Hepatic stellate cell (primary cell): ENCODE data around the gene PTGDS.

Experiments used
- DNase-seq: peaks from one replicate; pipeline ENCODE4 v3.0.0; 2011; ENCODE audit warnings: low spot score

Gene PTGDS

GRCh38 chr9:136974817-136975535 lies 2.3 kb upstream of the PTGDS start:
- no peak for DNase-seq

GRCh38 chr9:136975644-136976043 lies 1.7 kb upstream of the PTGDS start:
- no peak for DNase-seq

DNA sequence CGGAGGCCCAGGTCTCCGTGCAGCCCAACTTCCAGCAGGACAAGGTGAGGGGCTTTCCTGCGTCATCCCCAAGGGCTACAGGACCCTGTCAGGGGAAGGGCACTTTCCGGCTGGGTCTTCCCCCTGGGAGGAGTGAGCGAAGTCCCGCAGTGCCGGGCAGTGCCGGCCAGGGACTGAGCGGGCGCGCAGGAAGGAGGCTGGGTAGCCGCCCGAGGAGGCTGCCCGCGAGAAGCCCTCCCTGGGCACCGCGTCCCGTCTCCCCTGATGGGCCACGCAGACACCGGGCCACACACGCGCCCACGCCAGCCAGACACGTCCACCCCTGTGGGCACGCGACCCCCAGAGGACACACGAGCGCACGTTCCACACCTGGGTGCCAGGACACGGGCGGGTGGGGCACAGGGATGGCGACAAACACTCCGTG lies 357 bp downstream of the PTGDS start:
- no peak for DNase-seq

- peak; percentile 95 for DNase-seq
These were observed 965 bp downstream of the PTGDS start for GRCh38 chr9:136978073-136978864.

DNA sequence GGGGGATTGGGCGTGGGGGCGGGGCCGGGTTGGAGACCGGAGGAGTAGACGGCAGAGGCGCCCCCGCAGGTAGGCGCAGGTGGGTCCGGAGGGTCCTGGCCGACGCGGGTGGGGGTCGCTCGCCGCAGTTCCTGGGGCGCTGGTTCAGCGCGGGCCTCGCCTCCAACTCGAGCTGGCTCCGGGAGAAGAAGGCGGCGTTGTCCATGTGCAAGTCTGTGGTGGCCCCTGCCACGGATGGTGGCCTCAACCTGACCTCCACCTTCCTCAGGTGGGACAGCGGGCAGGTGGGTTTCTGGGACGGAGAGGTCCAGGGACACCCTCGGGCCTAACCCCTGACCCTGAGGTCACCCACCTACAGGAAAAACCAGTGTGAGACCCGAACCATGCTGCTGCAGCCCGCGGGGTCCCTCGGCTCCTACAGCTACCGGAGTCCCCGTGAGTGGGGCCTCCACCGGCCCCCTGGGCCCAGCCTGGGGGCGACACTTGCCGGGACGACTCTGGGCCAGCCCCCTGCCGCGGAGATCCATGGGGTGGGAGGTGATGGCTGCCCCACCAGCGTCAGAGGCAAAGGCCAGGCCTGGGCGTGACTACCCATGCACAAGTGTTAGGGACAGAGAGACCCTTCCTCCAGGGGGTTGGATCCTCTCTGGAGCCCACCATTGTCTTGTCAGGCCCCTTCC lies 1.7 kb downstream of the PTGDS start:
- no peak for DNase-seq

GRCh38 chr9:136979769-136980587 lies 2.7 kb downstream of the PTGDS start:
- no peak for DNase-seq

DNA sequence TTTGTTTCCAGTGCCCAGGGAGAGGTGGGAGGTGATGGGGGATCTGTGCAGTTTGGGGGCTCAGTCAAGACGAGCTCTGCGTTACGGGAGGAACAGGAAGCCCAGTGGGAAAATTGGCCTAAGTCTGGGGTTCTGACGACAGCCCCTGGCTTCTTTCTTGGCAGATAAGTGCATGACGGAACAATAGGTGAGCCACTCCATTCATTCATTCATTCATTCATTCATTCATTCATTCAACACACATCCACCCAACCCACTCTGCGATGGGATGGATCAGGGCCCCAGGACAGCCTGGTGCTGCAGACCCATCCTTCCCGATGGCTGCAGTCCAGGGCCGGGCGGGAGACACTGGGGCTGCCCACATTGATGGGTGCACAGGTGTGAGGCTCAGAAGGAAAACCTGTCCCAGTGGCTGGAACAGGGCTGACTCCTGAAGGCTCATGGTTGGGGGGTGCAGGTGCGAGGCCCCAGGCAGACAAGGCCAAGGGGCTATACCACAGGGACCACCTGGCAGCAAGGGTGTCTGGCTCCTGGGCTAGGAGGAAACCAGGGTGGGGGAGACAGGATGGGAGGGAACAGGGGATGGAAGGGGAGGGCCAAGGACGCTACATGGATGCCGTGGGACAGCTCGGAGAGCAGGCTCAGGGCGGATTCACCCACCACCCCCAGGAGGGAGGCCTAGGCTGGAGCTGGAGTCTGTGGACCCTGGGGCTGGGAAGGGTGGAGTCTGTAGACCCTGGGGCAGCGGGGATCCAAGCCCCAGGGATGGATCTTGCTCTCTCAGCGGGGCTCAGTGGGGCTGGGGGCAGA lies 3.6 kb downstream of the PTGDS start:
- no peak for DNase-seq

- DNase-seq: peak; percentile 61
These were observed 4.4 kb downstream of the PTGDS start for GRCh38 chr9:136981588-136982231.

DNA sequence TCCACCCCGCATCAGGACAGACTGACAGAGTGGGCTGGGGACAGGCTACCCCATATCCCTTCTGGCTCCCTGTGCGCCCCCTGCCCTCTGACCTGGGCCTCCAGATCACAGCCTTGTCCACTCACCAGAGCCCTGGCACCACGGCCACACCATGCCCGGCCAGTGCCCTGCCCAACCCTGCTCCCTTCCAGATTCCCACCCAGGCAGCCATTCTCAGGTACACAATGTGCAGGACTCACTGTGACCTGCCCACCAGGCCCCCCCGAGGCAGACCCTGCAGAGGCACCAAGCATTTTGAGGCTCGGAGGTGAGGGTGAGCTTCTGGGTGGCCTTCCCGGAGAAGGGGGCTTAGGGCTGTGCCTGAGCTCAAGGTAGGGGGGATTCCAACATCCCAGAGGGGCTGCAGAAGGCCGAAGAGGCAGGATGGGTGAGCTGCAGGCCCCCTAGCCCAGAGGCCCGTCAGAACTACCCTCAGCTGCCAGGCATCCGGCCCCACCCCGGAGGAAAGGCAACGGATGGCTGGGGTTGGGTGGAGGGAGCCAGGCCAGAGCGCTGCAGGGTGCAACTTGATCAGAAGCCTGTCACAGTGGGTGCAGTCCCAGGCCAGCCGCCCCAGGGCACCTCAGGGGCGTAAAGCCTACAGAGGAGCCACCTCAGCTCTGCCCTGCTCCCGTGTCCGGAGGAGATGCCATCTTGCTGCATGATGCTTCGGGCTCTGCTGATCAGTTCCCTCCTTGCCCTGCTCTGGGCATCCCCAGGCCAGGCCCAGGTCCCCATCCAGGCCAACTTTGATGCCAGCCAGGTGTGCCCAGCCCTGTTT lies 5.1 kb downstream of the PTGDS start, which contains the start of gene LCNL1:
TSS of gene LCNL1 (plus strand) at position 762 of the 820 bp plus-strand sequence. CDS start 594 bp downstream, outside the sequence.
- DNase-seq: no peak

GRCh38 chr9:136983167-136983566 lies 5.9 kb downstream of the PTGDS start:
- no peak for DNase-seq

DNA sequence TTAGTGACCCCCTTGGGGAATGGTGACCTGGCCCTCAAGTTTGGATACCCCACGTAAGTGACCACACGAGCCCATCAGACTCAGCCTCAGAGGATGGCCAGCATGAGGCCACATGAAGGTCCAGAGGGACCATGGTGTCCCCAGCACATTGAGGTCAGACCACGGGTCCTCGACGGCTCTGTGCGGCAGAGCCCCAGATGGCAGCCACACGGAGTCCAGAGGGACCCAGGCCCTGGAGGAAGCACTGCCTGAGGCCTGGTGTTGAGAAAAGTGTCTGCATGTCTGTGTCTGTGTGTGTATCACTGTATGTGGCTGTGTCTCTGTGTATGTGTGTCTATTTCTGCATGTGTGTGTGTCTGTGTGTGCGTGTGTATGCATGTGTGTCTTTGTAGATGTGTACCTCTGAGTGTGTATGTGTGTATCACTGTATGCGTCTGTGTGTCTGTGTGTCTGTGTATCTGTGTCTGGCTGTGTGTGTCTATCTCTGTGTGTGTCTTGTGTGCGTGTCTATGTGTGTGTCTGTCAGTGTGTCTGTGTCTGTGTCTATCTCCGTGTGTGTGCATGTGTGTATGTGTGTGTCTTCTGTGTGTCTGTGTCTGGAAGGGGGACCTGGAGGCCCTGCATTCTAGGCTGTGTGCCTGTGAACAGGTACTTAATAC lies 6.5 kb downstream of the PTGDS start:
- no peak for DNase-seq

DNA sequence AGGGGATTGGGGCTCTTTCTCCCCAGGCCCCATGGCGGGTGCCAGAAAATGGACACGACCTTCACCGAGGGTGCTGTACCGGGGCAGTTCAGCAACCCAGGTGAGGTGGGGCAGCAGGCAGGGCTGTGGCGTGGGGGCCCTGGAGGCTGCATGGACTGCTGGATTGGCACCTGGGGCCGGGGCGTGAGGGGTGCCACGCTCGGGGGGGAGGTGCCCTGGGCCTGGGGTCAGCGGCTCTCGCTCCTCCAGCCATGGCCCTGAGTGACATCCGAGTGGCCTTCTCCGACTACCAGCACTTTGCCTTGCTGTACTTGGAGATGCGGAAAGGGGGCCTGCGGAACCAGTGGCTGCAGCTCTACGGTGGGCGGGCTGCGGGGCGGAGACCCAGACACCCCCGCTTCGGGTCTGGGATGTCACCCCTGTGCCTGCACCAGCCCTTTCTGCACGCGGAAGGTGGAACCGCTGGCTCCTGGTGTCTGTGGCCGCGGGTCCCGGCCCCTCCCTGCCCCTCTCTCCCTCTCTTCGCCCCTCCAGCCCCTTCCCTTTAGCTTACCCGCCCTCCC lies 7.2 kb downstream of the PTGDS start:
- DNase-seq: no peak

GRCh38 chr9:136985027-136985602 lies 7.8 kb downstream of the PTGDS start:
- no peak for DNase-seq

GRCh38 chr9:136985853-136986252 lies 8.5 kb downstream of the PTGDS start:
- no peak for DNase-seq

DNA sequence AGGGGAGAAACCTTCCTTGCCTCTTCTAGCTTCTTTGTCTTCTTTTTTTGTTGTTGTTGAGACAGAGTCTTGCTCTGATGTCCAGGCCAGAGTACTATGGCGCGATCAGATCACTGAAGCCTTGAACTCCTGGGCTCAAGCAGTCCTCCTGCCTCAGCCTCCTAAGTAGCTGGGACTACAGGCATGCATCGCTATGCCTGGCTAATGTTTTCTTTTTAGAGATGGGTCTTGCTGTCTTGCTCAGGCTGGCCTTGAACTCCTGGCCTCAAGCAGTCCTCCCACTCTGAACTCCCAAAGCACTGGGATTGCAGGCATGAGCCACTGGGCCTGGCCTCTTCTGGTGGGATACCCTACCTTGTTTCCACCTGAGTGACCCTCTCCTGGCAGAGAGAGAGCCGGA lies 11.6 kb downstream of the PTGDS start:
- DNase-seq: no peak

- DNase-seq: no peak
These were observed 13.1 kb downstream of the PTGDS start for GRCh38 chr9:136990242-136990911.

DNA sequence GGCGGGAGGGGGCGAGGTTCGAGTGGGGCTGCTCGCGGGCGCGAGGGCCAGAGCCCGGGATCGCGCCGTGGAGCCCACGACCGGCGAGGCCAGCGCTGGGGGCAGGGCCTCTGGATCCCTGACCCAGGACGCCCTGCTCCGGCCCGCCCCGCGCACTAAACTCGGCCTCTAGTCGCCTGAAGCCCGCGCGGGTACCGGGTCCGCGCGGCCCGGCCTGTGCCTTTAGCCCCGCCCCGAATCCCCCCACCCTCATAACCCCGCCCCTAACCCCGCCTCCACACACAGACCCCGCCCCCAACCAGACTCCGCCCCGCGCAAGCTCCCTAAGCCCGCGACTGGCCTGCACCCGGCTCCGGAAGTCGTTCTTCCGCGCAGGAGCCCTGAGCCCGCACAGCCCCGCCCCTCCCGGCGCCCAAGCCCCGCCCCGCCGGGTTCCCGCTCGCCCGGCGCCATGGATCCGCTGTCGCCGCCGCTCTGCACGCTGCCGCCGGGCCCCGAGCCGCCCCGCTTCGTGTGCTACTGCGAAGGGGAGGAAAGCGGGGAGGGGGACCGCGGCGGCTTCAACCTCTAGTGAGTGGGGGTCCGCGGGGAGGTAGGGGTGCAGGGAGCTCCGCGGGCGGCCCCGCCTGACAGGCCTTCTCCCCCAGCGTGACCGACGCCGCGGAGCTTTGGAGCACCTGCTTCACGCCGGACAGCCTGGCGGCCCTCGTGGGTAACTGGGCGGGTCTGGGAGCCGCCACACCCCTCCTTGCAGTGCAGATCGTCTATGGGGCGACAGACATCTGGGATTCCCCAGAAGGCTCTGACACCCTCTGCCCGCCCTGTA lies 14.9 kb downstream of the PTGDS start, which contains the start of gene PAXX:
TSS of gene PAXX (plus strand) at position 430 of the 826 bp plus-strand sequence. CDS start at position 452, 22 bp downstream.
- DNase-seq: peak; percentile 99
